HG02943 (cell line): Measurements from ENCODE around the gene DGKH.
"Not testable (repeated sequence)": the region's sequence is repeated elsewhere in the genome, so short reads cannot be mapped to it uniquely, and the experiment has no call there.

ENCODE experiments used
- ATAC-seq: cut with Tn5 transposase; IDR thresholded peaks from one replicate; pipeline ENCODE4 v1.9.1; 2021; ENCODE audit warnings: mild to moderate bottlenecking, low read depth, moderate library complexity; ENCODE audit not compliant: unreplicated experiment

Gene DGKH

DNA sequence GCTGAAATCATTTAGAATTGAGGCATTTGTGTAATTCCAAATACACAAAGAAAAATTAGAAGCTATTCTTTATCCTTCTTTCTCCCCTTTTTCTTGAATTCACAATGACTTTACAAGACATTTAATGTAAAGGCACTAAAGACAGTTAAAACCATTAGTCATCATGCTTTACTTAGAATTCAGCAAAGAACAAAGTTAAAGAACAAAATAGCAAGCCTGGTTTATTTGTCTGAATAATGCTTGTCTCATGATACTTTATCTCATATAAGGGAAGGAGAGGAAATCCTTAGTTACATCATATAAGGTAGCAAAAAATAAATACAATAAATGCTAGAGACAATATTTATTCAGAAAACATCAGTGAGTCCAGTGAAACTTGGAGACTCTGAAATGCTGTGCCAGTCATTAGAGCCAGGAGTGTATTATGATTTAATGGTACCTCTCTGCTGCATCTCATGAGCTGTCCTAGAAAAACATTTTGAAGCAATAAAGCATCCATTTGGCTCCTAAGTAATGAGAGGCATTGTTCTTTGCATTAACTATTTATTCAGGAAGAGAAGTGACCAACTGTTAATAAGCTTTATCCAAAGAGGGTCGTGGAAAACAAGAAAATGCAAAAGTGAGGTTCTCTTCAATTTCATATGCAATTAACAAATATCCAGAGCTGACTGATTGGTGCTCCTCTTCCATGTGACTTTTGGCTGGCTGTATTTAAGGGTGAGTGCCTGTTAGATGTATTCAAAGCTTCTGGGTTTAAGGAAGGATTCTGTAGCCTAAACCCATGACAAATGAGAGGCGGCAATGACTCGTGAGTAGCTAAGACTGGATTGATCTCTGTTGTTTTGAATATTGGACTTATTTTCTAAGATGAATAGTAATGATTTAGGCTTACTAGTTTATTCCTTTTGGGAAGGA lies 105.0 kb downstream of the DGKH start:
- no peak for ATAC-seq

DNA sequence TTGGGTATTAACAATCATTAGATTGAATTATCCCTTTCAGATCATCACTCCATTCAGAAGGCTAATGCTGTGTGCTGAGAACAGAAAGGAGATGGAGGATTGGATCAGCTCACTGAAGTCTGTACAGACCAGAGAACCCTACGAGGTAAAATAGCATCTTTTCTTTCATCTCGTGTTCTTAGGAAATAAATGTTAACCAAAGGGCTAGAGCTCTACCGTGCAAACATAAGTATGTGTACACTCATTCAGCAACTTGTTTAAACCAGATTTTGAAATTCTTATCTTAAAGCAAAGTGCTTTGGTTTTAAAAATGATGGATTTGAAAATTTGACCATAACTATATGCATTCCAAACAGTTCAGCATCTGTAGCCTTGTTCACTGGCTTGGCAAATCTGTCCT lies 106.8 kb downstream of the DGKH start:
- no peak for ATAC-seq

DNA sequence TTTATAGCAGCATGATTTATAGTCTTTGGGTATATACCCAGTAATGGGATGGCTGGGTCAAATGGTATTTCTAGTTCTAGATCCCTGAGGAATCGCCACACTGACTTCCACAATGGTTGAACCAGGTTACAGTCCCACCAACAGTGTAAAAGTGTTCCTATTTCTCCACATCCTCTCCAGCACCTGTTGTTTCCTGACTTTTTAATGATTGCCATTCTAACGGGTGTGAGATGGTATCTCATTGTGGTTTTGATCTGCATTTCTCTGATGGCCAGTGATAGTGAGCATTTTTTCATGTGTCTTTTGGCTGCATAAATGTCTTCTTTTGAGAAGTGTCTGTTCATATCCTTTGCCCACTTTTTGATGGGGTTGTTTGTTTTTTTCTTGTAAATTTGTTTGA lies 114.9 kb downstream of the DGKH start:
- ATAC-seq = not testable (repeated sequence)

DNA sequence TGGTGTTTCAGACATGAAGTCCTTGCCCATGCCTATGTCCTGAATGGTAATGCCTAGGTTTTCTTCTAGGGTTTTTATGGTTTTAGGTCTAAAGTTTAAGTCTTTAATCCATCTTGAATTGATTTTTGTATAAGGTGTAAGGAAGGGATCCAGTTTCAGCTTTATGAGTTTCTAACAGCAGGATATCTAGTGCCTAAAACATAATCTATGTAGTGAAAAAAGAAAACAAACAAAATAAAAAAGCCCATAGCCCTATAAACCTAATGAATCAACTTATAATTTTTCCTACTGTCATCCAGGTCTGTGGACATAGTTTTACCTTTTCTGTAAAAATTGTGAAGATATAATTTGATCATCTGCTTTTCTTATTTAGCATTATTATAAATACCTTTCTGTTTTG lies 115.5 kb downstream of the DGKH start:
- not testable (repeated sequence) for ATAC-seq

DNA sequence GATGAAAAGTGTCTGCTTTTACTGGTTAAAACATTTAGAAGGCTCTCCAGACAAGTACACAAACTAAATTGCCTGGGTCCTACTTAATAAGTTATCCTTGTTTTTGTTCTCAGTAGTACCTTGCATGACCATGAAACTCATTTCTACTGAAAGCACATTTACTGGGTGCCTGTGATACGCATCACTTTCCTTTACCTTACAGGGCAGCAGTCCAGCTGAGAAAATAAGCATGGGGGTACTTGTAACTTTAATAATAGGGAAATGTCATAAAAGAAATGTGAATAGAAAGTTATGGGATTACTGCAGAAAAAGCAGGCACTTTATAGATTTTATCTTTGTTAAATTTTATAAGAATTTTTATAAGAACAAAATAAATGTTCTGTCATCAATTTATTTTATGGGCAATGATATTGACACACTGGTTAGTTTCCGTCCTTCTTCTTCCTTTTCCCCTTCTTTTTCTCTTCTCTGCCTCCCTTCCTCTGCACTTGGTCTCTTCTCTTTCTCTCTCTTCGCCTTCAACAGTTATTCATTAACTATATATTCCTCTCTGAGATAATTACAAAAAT lies 116.2 kb downstream of the DGKH start:
- no peak for ATAC-seq

DNA sequence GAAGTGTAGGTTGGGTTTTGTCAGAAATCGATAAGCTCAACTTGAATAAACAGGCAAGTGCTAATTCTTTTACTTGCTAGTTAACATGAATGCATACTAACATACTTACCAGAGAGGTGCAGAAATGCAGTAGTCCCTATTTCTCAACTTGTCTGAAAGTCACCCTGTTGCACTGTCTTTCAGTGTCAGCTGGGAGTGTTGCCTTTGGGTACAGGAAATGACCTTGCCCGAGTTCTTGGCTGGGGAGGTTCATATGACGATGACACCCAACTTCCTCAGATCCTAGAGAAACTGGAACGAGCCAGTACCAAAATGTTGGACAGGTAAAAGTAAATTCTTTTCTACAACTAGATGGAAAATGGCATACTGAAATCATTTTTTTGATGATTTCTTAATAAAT lies 120.0 kb downstream of the DGKH start:
- ATAC-seq = no peak

DNA sequence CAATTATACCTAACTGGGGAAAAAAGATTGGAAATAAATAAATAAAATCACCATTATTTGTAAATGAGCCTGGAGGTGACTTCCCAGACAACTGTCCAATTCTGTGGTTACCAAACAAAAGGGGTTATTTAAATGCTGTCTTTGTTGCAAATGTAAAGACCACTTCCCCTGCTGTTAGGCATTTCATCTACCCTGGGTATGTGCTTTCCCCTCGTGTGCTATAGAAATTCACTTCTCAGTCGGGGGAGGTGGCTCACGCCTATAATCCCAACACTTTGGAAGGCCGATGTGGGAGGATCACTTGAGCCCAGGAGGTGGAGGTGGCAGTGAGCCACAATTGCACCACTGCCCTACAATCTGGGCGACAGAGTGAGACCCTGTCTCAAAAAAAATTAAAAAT lies 121.6 kb downstream of the DGKH start:
- ATAC-seq = no peak

DNA sequence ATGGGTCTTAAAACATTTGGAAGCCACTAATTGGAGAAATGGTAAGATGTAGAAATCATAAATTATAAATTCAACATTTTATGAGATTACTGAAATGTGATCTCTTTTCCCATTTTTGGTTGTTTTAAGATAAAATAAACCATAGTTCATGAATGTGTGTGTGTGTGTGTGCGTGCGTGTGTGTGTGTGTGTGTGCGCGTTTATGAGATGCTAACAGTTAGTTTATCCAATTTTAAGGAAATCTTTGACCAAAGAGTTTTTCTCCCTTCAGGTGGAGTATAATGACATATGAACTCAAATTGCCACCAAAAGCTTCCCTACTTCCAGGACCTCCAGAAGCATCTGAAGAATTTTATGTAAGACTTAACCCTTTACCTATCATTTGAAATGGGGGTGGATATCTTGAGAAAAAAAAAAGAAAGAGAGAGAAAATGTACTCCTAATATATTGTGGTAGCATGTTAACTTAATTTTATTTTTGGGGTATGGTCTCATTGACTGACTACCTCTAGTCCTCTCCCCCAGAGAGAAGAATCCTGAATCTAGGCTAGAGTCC lies 125.4 kb downstream of the DGKH start:
- ATAC-seq = no peak

DNA sequence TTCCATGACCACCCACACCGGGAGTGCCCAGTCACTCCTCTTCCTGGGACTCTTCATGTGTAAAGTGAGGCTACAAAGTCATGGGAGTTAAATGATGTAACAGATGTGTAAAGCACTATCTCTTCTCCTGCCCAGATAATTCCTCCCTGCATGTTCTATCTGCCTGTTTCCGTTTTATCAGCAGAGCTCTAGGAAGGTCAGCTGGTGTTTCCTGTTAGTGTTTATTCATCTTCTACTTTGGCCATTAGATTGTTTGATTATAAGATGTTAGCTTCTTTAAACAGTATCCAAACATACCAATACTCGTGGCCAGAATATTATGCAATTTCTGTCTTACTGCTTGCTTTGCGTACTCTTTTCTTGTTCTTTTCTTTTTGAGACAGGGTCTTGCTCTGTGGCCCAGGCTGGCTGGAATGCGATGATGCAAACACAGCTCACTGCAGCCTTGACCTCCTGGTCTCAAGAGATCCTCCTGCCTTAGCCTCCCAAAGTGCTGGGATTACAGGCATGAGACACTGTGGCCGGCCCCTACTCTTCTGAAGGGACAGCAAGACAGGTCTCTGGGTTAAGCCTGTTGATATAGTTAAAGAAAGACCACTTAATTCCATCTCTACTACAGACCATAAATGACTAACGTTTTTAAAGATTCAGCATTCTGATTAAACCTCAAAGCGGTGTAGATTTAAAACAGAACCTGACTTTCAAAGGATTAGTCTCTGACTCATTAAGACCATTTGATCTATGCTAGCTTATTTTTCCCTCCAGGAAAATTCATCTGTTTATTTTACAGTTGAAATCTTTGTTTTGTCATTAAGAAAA lies 126.1 kb downstream of the DGKH start:
- no peak for ATAC-seq

DNA sequence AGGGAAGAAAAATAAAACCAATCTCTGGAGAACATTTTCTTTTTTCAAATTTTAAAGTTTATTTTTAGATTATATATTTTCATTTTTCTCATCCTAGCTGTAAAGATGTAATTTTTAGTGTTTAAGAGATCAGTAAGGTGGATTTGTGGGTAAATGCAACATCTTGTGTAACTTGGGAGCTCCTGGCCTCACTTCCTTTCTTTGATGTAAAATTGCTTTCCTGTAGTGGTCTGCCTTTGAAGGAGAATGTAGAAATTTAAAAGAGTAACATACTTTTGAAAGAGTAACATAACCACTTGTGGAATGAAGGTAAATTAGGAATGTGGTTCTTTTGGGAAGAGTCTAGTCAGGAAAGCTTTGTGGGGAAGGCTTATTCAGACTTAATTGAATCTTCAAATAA lies 127.8 kb downstream of the DGKH start:
- no peak for ATAC-seq

DNA sequence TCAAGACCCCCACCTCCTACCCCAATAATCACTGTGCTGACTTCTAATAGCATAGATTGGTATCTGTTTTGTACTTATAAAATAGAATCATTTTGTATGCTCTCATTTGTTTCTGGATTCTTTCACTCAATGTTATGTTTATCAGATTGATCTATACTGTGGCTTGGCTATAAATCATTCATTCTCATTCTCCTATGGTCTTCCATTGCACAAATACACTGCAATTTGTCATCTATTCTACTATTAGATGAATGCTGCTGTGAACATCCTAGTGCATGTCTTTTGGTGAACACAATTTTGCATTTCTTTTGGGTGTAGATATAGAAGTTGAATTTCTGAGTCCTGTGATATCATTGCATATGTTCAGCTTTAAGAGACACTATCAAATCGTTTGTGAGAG lies 128.7 kb downstream of the DGKH start:
- no peak for ATAC-seq

DNA sequence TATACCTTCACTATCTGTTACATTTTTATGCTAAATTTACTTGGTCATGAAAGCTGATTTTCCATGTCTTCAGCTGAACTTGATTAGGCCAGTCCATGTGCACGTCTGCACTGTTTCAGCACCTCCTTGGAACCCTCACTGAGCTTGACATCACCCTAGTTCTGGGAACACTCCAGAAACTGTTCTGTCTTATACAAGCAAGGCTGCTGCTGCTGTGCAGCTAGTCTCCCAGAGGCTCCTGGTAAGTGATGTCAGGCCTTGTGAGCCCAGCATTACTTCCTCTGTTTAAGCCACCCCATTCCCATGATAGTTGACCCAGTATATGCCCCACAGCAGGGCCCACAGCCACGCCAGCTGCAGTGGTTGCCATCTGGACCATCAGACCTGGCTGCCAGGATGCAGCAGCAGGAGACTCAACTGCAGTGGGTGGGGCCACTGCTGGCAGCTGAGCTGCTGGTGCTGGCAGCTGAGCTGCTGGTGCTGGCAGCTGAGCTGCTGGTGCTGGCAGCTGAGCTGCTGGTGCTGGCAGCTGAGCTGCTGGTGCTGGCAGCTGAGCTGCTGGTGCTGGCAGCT lies 133.0 kb downstream of the DGKH start:
- no peak for ATAC-seq

DNA sequence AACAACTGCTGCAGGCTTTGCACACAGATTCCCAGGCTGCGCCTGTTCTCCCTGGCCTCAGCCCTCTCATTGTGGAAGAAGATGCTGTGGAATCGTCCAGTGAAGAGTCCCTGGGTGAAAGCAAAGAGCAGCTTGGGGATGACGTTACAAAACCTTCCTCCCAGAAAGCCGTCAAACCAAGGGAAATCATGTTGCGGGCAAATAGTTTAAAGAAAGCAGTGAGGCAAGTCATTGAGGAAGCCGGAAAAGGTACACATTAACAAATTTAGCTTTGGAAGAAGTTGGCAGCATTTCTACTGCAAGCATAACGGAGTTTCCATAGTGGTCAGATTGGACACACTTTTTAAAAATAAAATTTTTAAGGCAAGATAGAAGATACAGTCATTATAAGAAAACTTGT lies 140.6 kb downstream of the DGKH start:
- no peak for ATAC-seq

DNA sequence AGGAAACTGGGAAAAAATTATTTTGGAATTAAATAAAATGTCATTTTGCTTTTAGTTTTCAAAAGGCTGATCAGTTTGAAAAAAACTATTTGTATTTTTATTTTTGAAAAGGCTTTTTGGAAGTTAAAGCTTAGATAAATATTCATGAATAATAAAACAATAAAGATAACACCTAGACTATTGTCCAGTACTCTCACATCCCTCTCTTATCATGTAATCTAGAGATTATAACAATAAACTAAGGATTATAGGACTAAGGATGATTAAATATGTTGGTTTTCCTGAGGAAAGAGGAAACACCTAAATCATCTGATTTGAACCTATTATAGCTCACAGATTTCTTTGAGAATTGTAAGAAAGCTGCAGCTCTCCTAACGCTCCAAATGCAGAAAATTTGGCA lies 142.1 kb downstream of the DGKH start:
- ATAC-seq = no peak

DNA sequence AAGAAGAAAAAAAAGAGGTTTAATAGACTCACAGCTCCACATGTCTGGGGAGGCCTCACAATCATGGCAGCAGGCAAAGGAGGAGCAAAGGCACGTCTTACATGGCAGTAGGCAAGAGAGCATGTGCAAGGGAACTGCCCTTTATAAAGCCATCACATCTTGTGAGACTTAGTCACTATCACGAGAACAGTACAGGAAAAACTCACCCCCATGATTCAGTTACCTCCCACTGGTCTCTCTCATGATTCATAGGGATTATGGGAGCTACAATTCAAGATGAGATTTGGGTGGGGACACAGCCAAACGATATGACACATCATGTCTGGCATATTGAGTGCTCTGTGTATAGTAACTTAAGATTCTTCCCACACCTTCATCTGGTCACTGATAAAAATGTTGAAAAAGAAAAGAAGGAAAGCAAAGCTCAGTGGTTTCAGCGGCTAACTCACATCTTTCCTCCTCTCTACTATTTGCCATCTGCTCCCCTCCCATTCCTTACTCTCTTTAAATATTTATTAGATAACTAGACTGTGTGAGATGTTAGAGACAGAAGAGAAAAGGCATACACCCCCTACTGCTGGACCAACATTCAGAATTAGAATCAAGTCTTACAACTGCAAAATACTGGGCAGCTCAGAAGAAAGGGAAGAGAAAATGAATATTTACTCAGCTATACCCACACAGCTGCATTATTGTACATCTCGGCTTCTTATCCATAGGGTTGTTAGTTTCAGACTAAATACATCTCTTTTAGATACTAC lies 163.4 kb downstream of the DGKH start:
- ATAC-seq = no peak

DNA sequence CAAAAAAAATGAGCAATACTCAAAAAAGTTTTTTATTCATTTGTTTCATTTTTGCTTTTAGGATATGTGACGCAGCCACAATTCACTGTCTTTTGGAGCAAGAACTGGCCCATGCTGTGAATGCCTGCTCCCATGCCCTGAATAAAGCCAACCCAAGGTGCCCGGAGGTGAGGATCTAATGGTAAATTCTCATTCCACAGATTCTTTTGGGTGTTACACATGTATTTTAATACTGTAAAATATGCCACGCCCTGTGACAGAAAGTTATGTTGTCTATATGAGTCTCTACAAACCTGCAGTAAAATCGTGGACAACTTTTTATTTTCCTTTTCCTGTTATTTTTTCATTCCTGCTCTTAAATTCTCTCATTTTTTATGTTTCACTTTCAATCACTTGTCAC lies 166.0 kb downstream of the DGKH start:
- no peak for ATAC-seq

DNA sequence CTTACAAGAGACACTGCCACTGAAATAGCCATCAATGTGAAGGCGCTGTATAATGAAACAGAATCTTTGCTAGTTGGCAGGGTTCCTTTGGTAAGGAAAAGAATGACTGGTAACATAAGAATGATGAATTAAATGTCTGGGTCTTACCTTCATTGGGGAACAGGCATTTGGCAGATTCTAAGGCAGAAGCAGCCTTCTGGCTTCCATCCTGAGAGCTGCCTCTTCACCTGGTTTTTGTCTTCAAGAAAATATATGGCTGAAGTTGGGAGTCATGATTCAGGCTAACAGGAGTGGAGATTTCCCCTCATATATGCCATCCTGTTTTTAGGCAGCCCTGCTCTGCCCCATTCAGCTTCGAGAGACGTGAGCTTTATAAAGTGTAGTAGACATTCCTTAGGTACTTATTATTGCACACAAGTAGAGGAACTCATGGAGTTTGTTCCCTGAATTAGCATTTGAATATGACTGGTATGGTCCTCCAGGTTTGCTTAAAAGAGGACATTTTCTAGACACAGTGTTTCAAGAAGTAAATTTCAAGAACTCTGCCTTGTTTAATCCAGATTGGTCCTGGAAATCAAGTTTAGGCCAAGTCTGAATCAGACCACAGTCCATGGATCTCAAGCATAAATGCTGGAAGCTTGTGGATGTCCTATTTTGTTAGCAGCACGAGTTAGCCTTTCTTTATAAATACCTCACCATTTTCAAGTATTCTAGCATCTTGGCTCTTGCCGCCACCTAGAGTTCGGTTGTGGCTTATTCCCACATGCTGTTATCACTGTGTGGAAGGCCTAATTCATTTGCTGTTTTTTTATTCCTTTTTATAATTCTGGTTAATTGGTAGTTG lies 167.4 kb downstream of the DGKH start:
- ATAC-seq = no peak

DNA sequence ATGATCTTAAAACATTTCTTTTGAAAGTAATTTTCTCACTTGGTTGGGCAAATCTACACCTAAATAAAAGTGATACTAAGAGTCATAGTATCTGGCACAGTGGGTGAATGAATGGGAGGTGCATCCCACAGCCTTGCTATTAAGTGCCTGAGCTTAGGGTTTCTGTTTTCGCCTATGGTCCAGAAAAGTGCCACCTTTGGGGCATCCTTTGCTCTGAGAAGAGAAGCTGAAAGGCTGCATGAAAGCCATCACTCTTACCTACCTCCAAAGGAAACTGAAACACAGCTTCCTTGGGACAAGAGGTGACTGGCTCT lies 167.9 kb downstream of the DGKH start:
- ATAC-seq = no peak

DNA sequence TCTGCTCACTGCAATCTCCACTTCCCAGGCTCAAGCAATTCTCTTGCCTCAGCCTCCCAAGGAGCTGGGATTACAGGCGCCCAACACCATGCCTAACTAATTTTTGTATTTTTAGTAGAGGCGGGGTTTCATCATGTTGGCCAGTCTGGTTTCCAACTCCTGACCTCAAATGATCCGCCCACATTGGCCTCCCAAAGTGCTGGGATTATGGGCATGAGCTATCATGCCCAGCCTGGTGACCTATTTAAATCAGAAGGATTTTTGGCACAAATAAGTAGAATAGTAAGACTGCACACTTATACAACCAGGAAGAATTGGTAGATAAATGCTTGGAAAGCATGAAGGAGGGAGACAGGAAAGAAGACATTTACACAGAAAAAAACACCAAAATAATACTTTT lies 170.1 kb downstream of the DGKH start:
- ATAC-seq = no peak
